ENCODE data around the gene ANKRD60.

The ANKRD60 gene

DNA sequence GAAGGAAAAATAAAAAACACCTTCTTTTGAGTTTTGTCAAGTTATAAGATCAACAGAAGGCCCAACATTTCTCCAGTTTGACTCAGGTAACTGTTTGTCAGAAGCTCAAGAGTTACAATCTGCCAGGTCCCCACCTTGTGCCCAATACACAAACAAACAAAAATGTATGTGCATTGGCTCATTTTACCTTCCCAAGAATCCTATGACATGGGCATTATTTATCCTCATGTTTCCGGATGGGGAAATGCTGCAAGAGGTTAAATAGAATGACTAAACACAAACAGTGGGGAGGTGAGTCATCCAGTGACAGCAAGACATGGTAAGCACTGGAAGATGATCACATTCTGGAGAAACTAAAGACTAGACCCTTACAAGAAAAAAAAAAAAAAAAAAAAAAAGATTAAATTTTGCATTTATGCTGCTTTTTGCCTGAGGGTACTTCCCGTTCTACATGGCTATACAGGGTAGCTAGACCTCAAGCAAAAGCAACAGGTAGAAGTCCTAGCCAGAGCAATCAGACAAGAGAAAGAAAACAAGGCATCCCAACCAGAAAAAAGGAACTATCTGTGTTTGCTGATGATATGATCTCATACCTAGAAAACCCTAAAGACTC, 23.6 kb upstream of the ANKRD60 start:
- Mint-ChIP-seq H3K4me3 (no peak overlapping the region), H3K36me3 (peaks cover 19% of the 10 kb centered on the region), H3K27me3 (no peaks in the 10 kb centered on the region), H3K9me3 (no peaks in the 10 kb centered on the region), H3K27ac (no peak overlapping the region), H3K4me1 (peaks cover 42% of the 10 kb centered on the region)

DNA sequence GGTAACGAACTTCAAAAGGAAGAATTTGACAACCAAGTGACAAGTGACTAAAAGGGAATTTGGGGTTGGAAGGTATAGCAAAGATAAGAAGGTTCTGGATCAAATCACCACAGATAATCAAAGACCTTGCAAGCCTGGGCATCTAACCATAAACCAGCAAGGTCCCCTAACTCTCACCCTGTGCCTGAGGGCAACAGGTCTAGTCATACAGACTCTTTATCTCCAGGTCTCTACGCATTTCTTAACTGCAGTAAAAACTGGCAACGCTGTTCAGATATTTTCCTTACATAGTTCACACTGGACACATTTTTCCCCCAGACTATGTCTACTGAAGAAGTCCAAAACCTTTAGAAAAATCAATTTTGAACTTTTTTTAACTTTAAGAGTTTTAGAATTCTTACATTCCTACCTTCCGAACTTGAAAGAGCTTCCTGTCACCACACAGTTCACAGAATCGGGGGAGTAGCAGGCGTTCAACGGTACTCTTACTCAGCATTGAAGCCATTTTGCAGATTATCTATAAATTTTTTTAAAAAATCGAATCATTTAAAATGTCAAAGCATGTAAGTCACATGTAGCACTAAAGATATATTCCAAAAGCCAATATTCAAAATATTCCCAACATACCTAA, 23.0 kb upstream of the ANKRD60 start:
- Mint-ChIP-seq H3K36me3 (peaks cover 17% of the 10 kb centered on the region), H3K9me3 (no peaks in the 10 kb centered on the region), H3K27ac (no peak overlapping the region), H3K4me1 (peaks cover 37% of the 10 kb centered on the region), H3K4me3 (no peak overlapping the region), H3K27me3 (no peaks in the 10 kb centered on the region)

DNA sequence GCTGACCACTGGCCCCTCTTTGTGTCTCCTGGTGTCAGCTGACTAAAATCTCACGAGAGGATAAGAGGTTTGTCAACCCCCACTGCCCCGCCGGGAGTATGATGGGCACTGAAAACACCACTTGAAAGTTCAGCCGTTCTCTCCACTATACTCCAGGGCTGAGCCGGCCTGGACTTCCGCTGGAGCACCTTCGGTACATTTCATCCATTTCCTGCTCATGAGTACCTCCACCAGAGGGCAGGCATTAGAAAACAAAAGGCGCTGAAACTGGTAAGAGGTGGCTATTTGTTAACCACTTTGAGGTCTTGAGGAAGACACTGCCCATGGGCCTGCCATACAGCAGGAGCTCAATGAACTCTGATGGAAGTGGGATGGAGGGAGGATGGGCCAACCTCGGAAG, 17.9 kb upstream of the ANKRD60 start:
- Mint-ChIP-seq H3K4me1 (peaks cover 6% of the 10 kb centered on the region), H3K27me3 (no peaks in the 10 kb centered on the region), H3K4me3 (no peak overlapping the region), H3K36me3 (peaks cover 14% of the 10 kb centered on the region), H3K9me3 (no peaks in the 10 kb centered on the region), H3K27ac (no peak overlapping the region)

DNA sequence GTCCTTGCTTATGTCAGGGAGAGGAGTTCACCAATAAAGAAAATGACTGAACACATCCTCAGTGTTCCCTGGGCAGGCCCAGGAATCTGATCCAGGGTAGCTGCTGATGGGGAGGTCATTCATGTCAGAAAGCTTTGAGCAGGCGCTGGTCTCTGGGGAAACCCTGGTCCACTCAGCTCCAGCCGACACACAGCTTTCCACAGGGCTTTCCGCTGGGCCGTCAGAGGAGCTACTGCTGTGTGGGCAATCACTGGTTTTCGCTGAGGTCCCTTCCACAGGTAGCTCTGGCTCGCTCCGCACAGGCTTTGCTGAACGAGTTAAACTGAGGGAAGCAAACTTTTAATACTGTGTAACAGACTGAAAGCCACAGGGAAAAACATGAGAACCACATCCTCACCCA, 17.5 kb upstream of the ANKRD60 start:
- no peaks in the 10 kb centered on the region for H3K9me3 Mint-ChIP-seq
- H3K4me3 Mint-ChIP-seq = no peak overlapping the region
- no peaks in the 10 kb centered on the region for H3K27me3 Mint-ChIP-seq
- H3K4me1 Mint-ChIP-seq = peaks cover 2% of the 10 kb centered on the region
- H3K36me3 Mint-ChIP-seq = peaks cover 14% of the 10 kb centered on the region
- H3K27ac Mint-ChIP-seq = no peak overlapping the region

DNA sequence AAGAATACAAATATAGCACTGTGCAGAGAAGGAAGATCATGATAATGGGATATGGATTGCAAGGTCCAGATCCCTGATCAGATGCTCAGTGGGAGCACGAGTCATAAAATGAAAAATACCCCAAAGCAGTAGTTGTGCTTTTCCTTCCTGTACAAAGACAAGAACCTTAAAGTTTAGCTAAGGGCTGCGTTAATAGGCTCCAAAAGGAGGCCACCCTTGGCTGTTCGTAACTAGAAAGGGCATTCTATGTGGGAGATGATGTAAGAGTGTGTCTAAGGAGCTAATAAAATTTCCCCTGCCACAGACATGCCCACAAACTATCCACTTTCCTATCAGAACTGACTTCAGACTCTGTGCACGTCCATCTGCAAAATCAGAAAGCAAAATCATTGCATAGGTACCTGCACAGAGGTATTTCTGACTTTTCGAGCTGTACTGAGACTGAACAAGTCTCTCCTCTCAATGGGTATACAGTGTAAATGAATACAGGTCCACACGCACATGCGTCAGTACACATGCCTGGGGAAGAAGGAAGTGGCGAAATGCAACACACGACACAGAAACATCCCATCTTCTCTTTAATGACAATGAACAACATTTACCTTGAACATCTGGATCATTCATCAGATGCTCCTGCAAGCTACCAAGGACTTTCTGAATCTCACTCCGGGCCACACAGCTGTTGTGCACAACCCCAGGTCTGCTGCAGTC, 16.9 kb upstream of the ANKRD60 start:
- Mint-ChIP-seq H3K4me1 (no peaks in the 10 kb centered on the region), H3K4me3 (no peak overlapping the region), H3K27me3 (no peaks in the 10 kb centered on the region), H3K9me3 (no peaks in the 10 kb centered on the region), H3K27ac (no peak overlapping the region), H3K36me3 (peaks cover 13% of the 10 kb centered on the region)

DNA sequence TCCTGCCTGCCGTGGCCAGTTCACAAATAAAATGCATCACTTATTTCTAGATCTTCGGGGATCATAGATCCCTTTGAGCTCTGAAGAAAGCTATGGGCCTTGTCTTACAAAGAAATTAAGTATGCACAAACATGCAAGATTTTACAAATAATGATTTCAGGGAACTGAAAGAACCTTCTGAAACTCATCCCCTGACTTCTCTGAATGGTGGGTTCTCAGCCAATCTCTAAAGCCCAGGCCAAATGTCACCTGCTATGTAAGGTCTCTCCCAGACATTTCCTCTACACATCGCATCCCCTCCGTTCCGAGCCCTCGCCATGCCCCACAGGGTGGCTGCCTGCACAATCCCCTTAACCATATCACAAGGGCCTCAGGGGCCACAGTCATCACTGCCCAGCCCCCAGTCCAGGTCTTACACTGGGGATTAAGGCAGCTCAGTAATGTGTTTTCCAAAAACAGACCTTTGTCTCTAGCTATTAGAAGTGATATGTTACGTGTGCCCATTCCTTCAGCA, 16.1 kb upstream of the ANKRD60 start:
- Mint-ChIP-seq H3K4me1 (no peaks in the 10 kb centered on the region), H3K36me3 (peaks cover 8% of the 10 kb centered on the region), H3K9me3 (no peaks in the 10 kb centered on the region), H3K4me3 (no peak overlapping the region), H3K27me3 (no peaks in the 10 kb centered on the region), H3K27ac (no peak overlapping the region)

DNA sequence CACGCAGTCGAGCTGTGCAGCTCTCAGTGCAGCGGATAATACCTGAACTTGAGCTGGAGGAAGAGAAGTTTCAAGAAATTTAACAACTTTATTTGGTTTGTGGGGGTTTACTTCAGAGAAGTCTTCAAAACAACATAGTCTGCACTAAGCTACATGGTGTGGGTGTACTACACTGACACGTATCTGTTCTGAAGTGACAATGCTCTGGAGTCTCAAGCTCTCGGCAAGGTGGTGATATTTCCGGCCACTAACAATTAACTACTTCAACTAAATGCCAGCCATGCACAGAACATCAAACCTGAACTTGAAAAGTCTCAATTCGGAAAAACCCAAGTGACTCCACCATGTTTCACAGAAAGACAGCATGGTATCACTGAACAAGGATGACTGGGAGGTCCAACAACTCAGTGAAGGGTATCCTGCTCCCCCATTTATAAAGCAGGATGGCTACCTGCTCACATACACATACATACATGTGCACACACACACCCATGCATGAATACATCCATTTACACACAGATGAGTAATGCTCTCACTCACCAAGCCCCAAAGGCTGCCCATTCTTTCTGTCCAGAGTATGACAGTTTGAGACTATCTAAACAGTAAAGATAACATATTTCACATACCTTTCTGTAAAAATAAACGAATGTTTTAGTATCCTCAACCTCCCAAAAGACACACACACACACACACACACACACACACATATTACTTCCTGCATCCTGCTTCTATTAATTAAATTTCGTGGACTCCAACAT, 15.4 kb upstream of the ANKRD60 start:
- H3K9me3 Mint-ChIP-seq = no peaks in the 10 kb centered on the region
- H3K4me3 Mint-ChIP-seq = no peak overlapping the region
- no peaks in the 10 kb centered on the region for H3K4me1 Mint-ChIP-seq
- H3K36me3 Mint-ChIP-seq = peaks cover 8% of the 10 kb centered on the region
- no peaks in the 10 kb centered on the region for H3K27me3 Mint-ChIP-seq
- no peak overlapping the region for H3K27ac Mint-ChIP-seq

DNA sequence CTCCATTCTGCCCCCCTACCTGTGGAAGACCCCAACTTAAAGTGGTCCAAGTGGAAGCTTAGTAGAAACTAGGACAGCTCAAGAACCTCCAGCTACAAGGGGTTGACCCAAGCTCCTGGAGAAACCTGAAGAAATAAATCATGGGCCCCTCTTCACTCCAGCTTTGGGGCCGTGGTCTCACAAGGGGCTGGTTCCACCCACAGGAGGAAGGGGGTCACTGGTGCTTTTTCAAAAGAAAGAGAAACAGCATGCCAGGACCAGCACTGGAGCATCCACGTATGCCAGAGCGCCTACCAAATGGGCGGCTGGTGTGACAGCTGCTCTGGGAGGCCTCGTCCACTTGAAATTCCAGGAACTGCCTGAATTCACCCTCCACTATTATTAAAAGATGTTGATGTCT, 14.4 kb upstream of the ANKRD60 start:
- Mint-ChIP-seq H3K4me3 (no peak overlapping the region), H3K27me3 (no peaks in the 10 kb centered on the region), H3K9me3 (no peaks in the 10 kb centered on the region), H3K36me3 (peaks cover 7% of the 10 kb centered on the region), H3K4me1 (peaks cover 4% of the 10 kb centered on the region), H3K27ac (no peak overlapping the region)

DNA sequence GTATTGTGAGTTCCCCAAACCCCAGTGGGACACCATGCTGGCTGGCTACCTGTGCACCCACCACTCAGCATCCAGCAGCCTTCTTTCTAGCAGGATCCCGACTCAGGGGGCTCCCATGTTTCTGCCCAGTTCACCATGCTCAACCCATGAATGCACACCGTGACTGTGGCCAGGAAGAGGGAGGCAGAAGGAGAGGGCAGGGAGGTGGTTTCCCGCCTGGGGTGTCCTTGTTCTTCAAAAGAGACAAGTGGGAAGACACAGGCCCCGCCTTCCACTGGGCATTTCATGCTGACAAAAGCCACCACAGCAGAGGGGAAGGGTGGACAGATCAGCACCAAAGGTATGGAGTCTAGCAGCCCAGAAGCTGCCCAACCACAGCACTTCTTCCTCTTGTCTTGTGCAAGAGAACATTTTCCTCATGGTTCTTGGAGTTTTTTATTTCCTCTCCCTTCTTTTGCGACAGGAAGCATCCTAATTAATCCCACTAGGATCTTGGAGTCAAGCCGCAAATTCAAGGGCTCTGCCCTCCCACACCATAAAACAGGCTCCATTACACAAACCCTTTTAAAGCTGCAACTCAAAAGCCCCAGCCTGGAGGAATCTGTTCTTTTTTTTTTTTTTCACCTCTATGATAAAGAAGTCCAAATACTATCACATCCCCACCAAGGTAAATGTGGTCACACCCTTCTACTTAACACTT, 13.5 kb upstream of the ANKRD60 start:
- Mint-ChIP-seq H3K27me3 (no peaks in the 10 kb centered on the region), H3K9me3 (no peaks in the 10 kb centered on the region), H3K27ac (no peak overlapping the region), H3K4me1 (peaks cover 13% of the 10 kb centered on the region), H3K4me3 (no peak overlapping the region), H3K36me3 (peaks cover 5% of the 10 kb centered on the region)

DNA sequence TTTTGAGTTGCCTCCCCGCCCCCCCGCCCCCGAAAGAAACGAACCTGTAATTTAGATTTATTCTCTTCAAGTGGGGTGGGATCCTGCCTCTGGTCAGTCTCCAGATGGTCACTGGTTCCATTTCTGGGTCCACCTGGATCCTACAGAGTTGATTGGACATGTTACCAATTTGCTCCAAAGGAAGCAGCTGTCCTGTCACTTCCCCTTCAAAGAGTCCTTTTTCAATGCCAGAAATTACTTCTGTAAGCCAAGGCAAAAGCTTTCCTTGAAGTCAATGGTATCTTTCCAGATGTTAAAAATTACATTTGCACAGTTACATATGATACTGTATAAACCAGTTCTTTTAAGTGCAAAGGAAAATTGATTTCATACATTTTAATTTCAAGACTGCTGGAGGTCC, 12.0 kb upstream of the ANKRD60 start:
- Mint-ChIP-seq H3K27ac (no peak overlapping the region), H3K4me3 (no peak overlapping the region), H3K27me3 (no peaks in the 10 kb centered on the region), H3K36me3 (peaks cover 2% of the 10 kb centered on the region), H3K9me3 (no peaks in the 10 kb centered on the region), H3K4me1 (peaks cover 21% of the 10 kb centered on the region)

DNA sequence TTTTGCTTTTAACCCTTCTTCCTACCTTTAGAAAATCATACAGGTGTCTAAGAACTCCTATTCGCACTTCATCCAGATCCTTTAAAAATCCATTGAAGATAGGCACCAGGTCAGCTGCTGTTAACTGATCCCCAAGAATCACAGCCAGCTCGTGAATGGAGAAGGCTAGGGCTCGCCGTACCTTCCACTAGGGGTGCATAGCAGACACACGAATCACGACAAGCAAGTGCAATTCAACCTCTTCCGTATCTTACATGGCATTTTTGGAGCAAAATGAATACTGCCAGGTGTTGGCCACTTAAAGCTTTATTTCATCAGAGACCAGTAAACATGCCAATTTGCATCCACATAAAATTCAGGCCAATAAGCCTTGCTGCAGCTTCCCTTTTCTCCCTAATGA, 10.8 kb upstream of the ANKRD60 start:
- Mint-ChIP-seq H3K27me3 (no peaks in the 10 kb centered on the region), H3K4me3 (no peak overlapping the region)

DNA sequence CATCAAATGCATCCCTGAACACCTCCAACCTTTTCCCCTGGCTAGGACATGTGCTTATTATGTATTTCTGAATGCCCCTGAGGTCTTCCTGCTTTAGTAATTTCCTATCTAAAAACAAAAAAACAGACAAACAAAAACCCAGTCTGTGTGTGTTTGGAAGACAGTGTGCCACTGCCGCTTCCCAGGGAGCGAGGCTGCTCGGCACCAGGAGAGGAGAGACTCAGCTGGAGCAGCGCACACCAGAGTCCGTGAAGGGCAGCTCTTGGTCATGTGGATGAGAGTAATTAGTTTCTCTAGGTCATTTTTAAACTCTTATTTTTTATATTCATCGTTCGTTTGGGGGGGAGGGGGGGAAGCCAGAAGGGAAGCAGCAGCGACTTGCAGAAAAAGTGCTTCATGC, 10.0 kb upstream of the ANKRD60 start:
- Mint-ChIP-seq H3K4me3 (no peak overlapping the region), H3K36me3 (no peaks in the 10 kb centered on the region), H3K27ac (no peak overlapping the region), H3K27me3 (no peaks in the 10 kb centered on the region), H3K4me1 (peaks cover 21% of the 10 kb centered on the region), H3K9me3 (no peaks in the 10 kb centered on the region)

More for the DNA sequence above, 10.8 kb upstream of the ANKRD60 start:
- peaks cover 21% of the 10 kb centered on the region for H3K4me1 Mint-ChIP-seq
- H3K27ac Mint-ChIP-seq = no peak overlapping the region
- H3K9me3 Mint-ChIP-seq = no peaks in the 10 kb centered on the region
- no peaks in the 10 kb centered on the region for H3K36me3 Mint-ChIP-seq

DNA sequence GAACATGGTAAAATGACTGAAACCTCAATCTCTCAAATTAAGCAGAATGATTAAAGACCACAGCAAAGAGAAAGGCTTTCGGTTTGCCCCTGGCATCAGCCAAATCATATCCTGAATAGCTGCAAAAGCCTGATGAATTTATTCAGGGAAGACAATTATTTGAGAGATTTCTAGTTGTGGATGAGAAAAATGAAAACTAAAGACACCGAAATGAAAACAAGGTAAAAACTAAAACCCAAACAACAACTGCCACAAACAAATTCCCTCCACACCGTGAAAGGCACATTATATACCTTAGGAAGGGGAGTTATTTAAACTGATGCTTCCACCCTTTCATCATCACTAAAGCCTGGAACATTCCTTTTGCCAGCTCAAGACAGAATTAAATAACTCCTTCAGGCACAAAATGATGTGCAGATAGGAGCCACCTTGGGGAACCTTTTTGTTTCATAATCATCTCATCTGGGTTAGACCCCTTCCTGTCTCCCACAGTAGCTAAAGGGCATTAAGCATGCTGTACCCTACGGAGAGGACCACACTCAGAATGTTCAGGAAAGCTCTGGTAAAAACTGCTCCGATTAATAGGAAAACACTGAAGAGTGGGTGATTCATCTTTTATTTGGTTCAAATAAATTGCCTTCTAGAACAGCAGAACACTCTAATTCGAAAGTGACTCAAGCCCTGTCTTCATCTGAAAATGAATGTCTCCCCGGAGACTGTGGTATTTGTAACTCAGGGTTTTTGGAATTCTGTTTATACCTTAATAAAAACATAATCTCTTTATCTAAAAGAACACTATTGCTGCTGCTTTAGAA, 9.1 kb upstream of the ANKRD60 start:
- H3K9me3 Mint-ChIP-seq = no peaks in the 10 kb centered on the region
- no peaks in the 10 kb centered on the region for H3K36me3 Mint-ChIP-seq
- H3K27ac Mint-ChIP-seq = peak overlapping the region; percentile 95
- H3K4me3 Mint-ChIP-seq = peak overlapping the region; percentile 91
- peaks cover 21% of the 10 kb centered on the region for H3K4me1 Mint-ChIP-seq
- H3K27me3 Mint-ChIP-seq = no peaks in the 10 kb centered on the region

DNA sequence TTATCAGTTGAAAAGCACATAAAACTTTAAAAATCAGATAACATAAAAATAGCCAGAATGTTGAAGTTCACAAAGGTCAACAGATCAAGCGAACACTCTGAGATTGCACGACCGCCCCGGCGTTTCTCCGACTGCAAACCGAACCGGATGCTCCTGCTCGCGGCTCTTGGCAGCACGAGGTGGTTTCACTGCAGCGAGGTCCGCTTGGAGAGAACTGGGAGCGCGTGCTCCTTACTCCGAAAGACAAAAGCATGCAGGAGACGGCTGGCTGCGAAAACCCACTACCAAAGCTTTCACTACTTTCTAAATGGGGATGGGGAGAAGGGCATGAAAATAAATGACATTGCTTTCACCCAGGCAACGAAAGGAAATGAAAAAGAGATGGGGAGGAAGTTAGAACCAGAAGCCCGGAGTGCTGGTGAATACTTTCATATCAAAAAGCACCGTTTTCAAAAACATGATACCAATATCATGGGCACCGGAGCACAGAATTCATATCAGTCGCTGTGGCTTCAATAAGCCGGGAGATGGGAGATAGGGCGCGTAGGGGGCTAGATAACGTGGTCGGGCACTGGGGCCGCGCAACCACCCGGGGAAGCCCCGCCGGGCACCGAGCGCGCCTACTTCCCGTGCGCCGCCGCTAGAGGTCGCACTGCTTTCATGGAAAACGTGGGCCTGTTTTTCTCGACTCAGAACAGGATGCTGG, 8.3 kb upstream of the ANKRD60 start:
- H3K4me1 Mint-ChIP-seq = peaks cover 21% of the 10 kb centered on the region
- no peaks in the 10 kb centered on the region for H3K36me3 Mint-ChIP-seq
- H3K9me3 Mint-ChIP-seq = no peaks in the 10 kb centered on the region
- H3K4me3 Mint-ChIP-seq = peak overlapping the region; percentile 91
- H3K27me3 Mint-ChIP-seq = no peaks in the 10 kb centered on the region
- peak overlapping the region; percentile 95 for H3K27ac Mint-ChIP-seq

Measured in activated naive CD4-positive, alpha-beta T cell treated with anti-CD3 and anti-CD28 coated beads, Interleukin-2, amount 50 U/mL, for 24 hours (primary cell).